Measurements from ENCODE around the gene TRIP12. TPM values are rescaled to one million over a fixed set of nuclear protein-coding genes. Genes with fewer than 3 reads are reported as not detected.
"Not testable (repeated sequence)": the region's sequence is repeated elsewhere in the genome, so short reads cannot be mapped to it uniquely, and the experiment has no call there.

The TRIP12 gene
- total RNA-seq (2014; rRNA removed; shearing (Covaris generic)), result 156 and 167 TPM in 2 replicates

DNA sequence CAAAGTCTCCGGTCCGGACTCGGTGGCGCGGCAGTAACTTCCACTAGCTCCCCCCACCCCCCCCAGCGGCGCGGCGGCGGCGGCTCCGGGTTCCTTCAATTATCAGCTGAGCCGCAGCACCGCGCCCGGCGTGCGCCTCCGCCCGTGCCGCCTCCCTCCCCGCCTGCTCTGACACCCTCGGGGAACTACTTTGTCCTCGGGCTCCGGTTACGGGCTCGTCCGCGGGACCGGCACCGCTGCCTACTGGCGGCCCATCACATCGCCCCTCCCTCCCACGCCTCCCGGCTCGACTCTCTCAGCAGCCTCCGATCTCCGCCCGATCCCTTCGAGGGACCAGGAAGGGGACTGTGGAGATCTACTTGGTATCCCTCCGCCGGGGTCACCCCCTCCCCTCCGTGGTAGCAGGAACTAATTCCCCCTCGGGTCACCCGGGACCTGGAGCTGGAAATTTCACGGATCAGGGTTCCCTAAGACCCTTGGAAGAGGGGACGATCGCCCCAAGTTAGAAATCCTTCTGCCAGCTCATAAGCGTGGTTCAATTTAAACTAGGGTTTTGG, at the start of gene TRIP12:
TSS of gene TRIP12 (minus strand) at position 118 of the 557 bp plus-strand sequence. CDS start 41,930 bp downstream, outside the sequence.
- Histone ChIP-seq H3K27me3 (no peaks in the 10 kb centered on the region), H3K4me1 (no peaks in the 10 kb centered on the region)
- peak; percentile 97 for DNase-seq

DNA sequence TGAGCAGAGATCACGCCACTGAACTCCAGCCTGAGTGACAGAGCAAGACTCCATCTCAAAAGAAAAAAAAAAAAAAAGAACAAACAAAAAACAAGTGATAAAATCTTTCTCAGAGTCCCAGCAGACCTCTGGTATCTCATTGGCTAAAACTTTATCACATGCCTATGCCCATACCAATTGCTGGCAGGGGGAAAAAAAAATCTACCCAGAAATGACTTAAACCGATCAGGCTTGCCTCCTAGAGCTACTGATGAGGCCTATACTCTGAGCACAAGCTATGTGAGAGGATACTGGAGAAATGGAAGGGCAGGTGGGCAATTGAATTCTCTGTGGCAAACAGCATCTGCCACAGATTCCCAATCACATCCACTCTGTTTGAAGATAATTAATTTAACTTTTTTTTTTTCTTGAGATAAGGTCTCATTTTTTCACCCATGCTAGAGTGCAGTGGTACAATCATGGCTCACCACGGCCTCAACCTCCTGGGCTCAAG, 49.5 kb upstream of the TRIP12 start:
- Histone ChIP-seq H3K36me3 (no peaks in the 10 kb centered on the region), H3K27me3 (no peaks in the 10 kb centered on the region), H3K27ac (no peak overlapping the region), H3K4me3 (no peak overlapping the region), H3K4me1 (no peaks in the 10 kb centered on the region), H3K9me3 (replicated peaks) (no peaks in the 10 kb centered on the region)
- no peak for DNase-seq

More for the DNA sequence above, at the start of gene TRIP12:
- Histone ChIP-seq H3K36me3 (peaks cover 9% of the 10 kb centered on the region), H3K4me3 (peak within 1 kb of the TSS; percentile 69), H3K9me3 (replicated peaks) (no peaks in the 10 kb centered on the region), H3K27ac (peak within 1 kb of the TSS; percentile 84)

DNA sequence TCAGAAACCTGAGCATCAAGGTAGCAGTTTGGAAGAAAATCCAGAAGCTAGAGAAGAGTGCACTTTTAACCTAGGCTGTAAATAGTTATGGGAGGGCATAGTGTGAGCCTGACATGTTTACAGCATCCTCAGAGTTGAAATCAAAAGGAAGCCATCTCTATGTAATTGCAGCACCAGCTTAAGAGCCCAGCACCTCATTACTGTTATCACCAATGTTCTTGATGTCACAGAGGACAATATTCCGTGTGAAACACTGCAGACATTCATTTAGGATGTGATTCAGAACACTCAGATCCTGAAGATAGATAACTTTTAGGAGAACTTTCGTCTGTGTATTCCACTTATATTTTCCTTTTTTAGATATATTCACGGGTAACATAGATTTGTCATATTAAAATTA, 48.6 kb upstream of the TRIP12 start:
- no peaks in the 10 kb centered on the region for H3K9me3 ChIP-seq (replicated peaks)
- H3K27ac ChIP-seq, result no peak overlapping the region
- H3K27me3 ChIP-seq, result no peaks in the 10 kb centered on the region
- H3K4me3 ChIP-seq, result no peak overlapping the region
- DNase-seq, result no peak
- no peaks in the 10 kb centered on the region for H3K4me1 ChIP-seq
- H3K36me3 ChIP-seq, result no peaks in the 10 kb centered on the region

- no peak for DNase-seq
- Histone ChIP-seq H3K4me1 (no peaks in the 10 kb centered on the region), H3K4me3 (no peak overlapping the region), H3K27ac (no peak overlapping the region), H3K27me3 (no peaks in the 10 kb centered on the region), H3K9me3 (replicated peaks) (no peaks in the 10 kb centered on the region), H3K36me3 (no peaks in the 10 kb centered on the region)
These were observed 48.1 kb upstream of the TRIP12 start for GRCh38 chr2:229969921-229970320.

DNA sequence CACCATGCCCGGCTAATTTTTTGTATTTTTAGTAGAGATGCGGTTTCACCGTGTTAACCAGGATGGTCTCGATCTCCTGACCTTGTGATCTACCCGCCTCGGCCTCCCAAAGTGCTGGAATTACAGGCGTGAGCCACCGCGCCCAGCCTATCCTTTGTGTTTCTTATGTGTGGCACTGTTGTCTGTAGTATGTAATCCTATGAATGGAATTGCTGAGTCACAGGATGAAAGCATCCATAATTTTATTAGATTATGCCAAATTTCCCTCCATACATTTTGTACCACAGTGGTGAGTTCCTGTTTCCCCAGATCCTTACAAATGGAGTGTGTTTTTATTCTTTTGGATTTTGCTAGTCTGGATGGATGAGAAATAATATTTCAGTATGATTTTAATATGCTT, 41.8 kb upstream of the TRIP12 start:
- not testable (repeated sequence) for H3K27ac ChIP-seq; DNase-seq; H3K4me1 ChIP-seq; H3K36me3 ChIP-seq; H3K4me3 ChIP-seq; H3K9me3 ChIP-seq (replicated peaks); H3K27me3 ChIP-seq

DNA sequence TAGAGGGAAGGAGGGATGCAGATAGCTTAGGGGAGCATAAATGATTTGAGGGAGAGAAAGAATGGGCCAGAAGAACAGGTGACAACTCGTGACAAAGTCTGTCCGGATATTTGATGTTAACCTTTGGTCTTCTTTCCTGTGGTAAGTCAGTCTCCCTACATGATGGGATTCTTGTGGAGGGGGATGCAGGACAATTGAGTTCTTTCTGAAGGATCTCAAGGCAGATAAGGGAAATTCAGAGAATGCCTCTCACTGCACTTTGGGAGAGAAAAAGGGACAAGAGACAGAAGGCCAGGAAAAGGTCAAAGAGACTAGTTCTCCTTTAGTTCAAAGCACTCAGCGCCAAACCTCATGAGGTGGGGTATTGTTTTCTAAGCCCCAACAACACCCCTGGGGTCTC, 34.7 kb upstream of the TRIP12 start:
- Histone ChIP-seq H3K4me1 (no peaks in the 10 kb centered on the region), H3K4me3 (no peak overlapping the region), H3K27me3 (no peaks in the 10 kb centered on the region), H3K9me3 (replicated peaks) (no peaks in the 10 kb centered on the region), H3K36me3 (no peaks in the 10 kb centered on the region), H3K27ac (no peak overlapping the region)
- DNase-seq, result no peak

GRCh38 chr2:229955663-229956062, 33.9 kb upstream of the TRIP12 start:
- Histone ChIP-seq H3K9me3 (replicated peaks) (no peaks in the 10 kb centered on the region), H3K36me3 (no peaks in the 10 kb centered on the region), H3K4me3 (no peak overlapping the region), H3K4me1 (no peaks in the 10 kb centered on the region), H3K27ac (no peak overlapping the region), H3K27me3 (no peaks in the 10 kb centered on the region)
- no peak for DNase-seq

- DNase-seq, result no peak
- H3K27ac ChIP-seq, result no peak overlapping the region
- H3K9me3 ChIP-seq (replicated peaks), result no peaks in the 10 kb centered on the region
- no peak overlapping the region for H3K4me3 ChIP-seq
- H3K4me1 ChIP-seq, result no peaks in the 10 kb centered on the region
- no peaks in the 10 kb centered on the region for H3K36me3 ChIP-seq
- H3K27me3 ChIP-seq, result no peaks in the 10 kb centered on the region
These were observed 30.5 kb upstream of the TRIP12 start for GRCh38 chr2:229952256-229952835.

- Histone ChIP-seq H3K4me3 (no peak overlapping the region), H3K36me3 (no peaks in the 10 kb centered on the region), H3K4me1 (0 out of 2 replicates have a peak, but pooled peaks cover 6% of the 10 kb centered on the region), H3K27me3 (no peaks in the 10 kb centered on the region), H3K27ac (no peak overlapping the region), H3K9me3 (replicated peaks) (no peaks in the 10 kb centered on the region)
- no peak for DNase-seq
These were observed 25.7 kb upstream of the TRIP12 start for GRCh38 chr2:229947544-229947943.

DNA sequence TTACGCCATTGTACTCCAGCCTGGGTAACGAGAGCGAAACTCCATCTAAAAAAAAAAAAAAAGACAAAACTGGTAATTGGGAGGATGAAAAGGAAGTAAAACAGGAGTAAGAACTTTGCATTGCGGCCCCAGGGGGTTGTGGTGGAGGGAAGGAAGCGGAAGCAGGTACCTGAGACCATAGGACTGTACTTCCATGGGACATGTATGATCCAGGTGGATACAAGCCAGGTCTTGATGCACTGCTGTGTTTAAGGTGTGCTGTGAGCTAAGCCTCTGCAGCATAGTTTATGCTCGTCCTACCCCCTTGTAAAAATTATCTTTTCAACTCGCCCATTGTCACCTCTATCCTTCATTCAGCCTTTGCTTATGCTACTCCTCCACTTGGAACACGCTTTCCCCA, 24.2 kb upstream of the TRIP12 start:
- Histone ChIP-seq H3K36me3 (no peaks in the 10 kb centered on the region), H3K27ac (no peak overlapping the region), H3K4me1 (0 out of 2 replicates have a peak, but pooled peaks cover 6% of the 10 kb centered on the region), H3K27me3 (no peaks in the 10 kb centered on the region), H3K9me3 (replicated peaks) (no peaks in the 10 kb centered on the region), H3K4me3 (no peak overlapping the region)
- no peak for DNase-seq

- H3K36me3 ChIP-seq, result no peaks in the 10 kb centered on the region
- no peak overlapping the region for H3K27ac ChIP-seq
- 0 out of 2 replicates have a peak, but pooled peaks cover 6% of the 10 kb centered on the region for H3K4me1 ChIP-seq
- no peaks in the 10 kb centered on the region for H3K27me3 ChIP-seq
- DNase-seq, result no peak
- H3K4me3 ChIP-seq, result no peak overlapping the region
- H3K9me3 ChIP-seq (replicated peaks), result no peaks in the 10 kb centered on the region
These were observed 22.1 kb upstream of the TRIP12 start for GRCh38 chr2:229943770-229944449.

DNA sequence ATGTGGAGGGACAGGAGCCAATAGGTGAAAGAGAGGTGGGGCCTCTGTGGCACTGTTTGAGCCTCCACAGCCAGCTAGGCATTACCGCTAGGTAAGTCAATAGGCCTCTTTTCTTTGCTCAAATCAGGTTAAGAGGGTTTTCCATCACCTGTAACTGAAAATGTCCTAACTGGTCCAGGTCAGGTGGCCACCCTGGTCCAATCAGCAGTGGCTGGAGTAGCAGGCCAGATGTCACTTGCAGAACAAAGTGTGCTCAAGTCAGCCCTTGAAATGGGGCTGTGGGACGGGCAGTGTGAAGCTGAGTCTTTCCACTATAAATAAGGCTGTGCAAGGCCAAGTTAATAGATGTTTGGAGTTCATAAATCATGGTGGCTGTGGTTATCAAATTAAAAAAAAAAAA, 21.4 kb upstream of the TRIP12 start:
- Histone ChIP-seq H3K4me3 (no peak overlapping the region), H3K27me3 (no peaks in the 10 kb centered on the region), H3K9me3 (replicated peaks) (no peaks in the 10 kb centered on the region), H3K36me3 (no peaks in the 10 kb centered on the region), H3K4me1 (0 out of 2 replicates have a peak, but pooled peaks cover 6% of the 10 kb centered on the region), H3K27ac (no peak overlapping the region)
- DNase-seq, result no peak

DNA sequence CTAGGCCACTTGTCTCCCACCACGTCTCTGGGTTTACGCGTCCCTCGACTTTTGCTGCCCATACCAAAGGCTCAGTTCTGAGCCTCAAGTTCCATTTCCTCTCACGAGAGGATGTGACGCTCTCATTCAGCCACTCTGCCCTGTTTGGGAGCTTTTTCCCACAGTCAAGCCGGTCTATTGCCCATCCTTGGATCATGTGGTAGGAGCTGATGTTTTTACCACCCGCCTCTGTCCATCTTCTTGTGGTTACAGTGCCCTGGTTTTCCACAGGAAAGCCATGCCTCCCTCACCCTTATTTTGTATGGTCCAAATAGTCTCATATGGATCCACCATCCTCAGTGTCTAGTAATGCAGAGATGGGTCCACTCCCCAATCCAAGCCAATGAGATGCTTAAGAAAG, 20.9 kb upstream of the TRIP12 start:
- Histone ChIP-seq H3K27me3 (no peaks in the 10 kb centered on the region), H3K36me3 (no peaks in the 10 kb centered on the region), H3K27ac (no peak overlapping the region), H3K4me3 (no peak overlapping the region), H3K4me1 (0 out of 2 replicates have a peak, but pooled peaks cover 6% of the 10 kb centered on the region), H3K9me3 (replicated peaks) (no peaks in the 10 kb centered on the region)
- DNase-seq, result peak; percentile 43 to 56

GRCh38 chr2:229937537-229937936, 15.7 kb upstream of the TRIP12 start:
- Histone ChIP-seq H3K36me3 (no peaks in the 10 kb centered on the region), H3K27ac (no peak overlapping the region), H3K9me3 (replicated peaks) (no peaks in the 10 kb centered on the region), H3K4me3 (no peak overlapping the region), H3K27me3 (no peaks in the 10 kb centered on the region), H3K4me1 (no peaks in the 10 kb centered on the region)
- no peak for DNase-seq

DNA sequence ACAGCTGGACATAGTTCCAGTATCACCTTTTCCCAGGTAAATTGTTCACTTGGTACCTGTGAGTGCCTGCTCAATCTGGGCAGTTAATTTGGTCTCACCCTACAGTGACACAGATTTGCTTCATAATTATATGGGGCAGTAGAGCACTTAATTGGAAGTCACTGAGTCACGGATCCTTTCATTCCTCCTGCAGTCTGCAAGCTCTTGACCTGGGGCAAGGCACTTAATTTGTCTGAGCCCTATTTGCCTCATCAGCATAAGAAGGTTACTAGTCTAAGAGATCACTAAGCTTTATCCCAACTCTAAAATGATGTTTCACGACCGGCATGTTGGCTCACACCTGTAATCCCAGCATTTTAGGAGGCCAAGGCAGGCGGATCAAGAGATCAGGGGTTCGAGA, 9.4 kb upstream of the TRIP12 start:
- Histone ChIP-seq H3K4me3 (no peak overlapping the region), H3K36me3 (no peaks in the 10 kb centered on the region), H3K27me3 (no peaks in the 10 kb centered on the region), H3K9me3 (replicated peaks) (no peaks in the 10 kb centered on the region), H3K27ac (no peak overlapping the region), H3K4me1 (no peaks in the 10 kb centered on the region)
- no peak for DNase-seq

Data from SJCRH30 (cell line).